Aorta (tissue), 5 donors: ENCODE results near the gene SLC43A1. TPM values are rescaled to one million over a fixed set of nuclear protein-coding genes. Genes with fewer than 3 reads are reported as not detected.

Experiments
- ATAC-seq: fragments of 200-7000 bp; cut with Tn5 transposase; one replicate; pipeline ENCODE4 v1.9.1; 2022; ENCODE audit warnings: moderate library complexity; ENCODE audit not compliant: low FRiP score
- DNase-seq, 2 donors: peaks; one replicate each; pipeline ENCODE4 v3.0.0-alpha.2; 2020
- H3K27ac ChIP-seq, 2 donors: one replicate each; pipeline ENCODE4 v1.5.1; 2013; ENCODE audit warnings: low read length in 2 of 2, mild to moderate bottlenecking in 2 of 2, moderate library complexity in 2 of 2, control low read depth in 1 of 2, inconsistent platforms in 1 of 2, low read depth in 1 of 2
- H3K27me3 ChIP-seq, 2 donors: one replicate each; pipeline ENCODE4 v1.6.1; 2013; ENCODE audit warnings: control low read depth in 1 of 2, low read length in 1 of 2, mild to moderate bottlenecking in 1 of 2, moderate library complexity in 1 of 2; ENCODE audit not compliant: insufficient read depth in 2 of 2, control insufficient read depth in 1 of 2
- H3K36me3 ChIP-seq, 2 donors: one replicate each; pipeline ENCODE4 v1.6.1; 2013; ENCODE audit warnings: control low read depth in 1 of 2, low read length in 1 of 2, mild to moderate bottlenecking in 1 of 2; ENCODE audit not compliant: insufficient read depth in 2 of 2, control insufficient read depth in 1 of 2
- H3K4me1 ChIP-seq, 2 donors: one replicate each; pipeline ENCODE4 v1.6.1; 2013; ENCODE audit warnings: low read length in 2 of 2, control low read depth in 1 of 2, mild to moderate bottlenecking in 1 of 2, moderate library complexity in 1 of 2; ENCODE audit not compliant: insufficient read depth in 2 of 2, control insufficient read depth in 1 of 2
- H3K4me3 ChIP-seq, 2 donors: one replicate each; pipeline ENCODE4 v1.5.1; 2013; ENCODE audit warnings: low read length in 2 of 2, control low read depth in 1 of 2, mild to moderate bottlenecking in 1 of 2
- H3K9me3 ChIP-seq: one replicate; pipeline ENCODE4 v1.6.1; 2013; ENCODE audit warnings: mild to moderate bottlenecking, low read length; ENCODE audit not compliant: control insufficient read depth
- WGBS, 2 donors: extraction: QIAGEN DNeasy Blood & Tissue Kit; methylation state at CpG; one replicate each; pipeline ENCODE4 v1.1.7; 2013; 5-methylcytosine and 5-hydroxymethylcytosine counted together
- intact Hi-C, 2 donors: fragments of 100-400 bp; cut with DNase I; formaldehyde crosslinking; loops; one replicate each; pipeline versions ENCODE4 v1.14.2 to v1.15.0; 2022
- polyA plus RNA-seq, 2 donors: library from polyadenylated mRNA; stranded (reverse); fragments of 200-250 nt; gene quantifications; one replicate each; pipeline ENCODE4 v1.2.3, GENCODE V29; 2013
- total RNA-seq, 2 donors: library from RNA; stranded (reverse); fragmentation: NEBNext Ultra II Directional; extraction: Animal tissue kit (Norgen Biotek cat#: 25700); gene quantifications; one replicate each; pipeline ENCODE4 v1.2.1, GENCODE V29; 2021
- donor health status: healthy with polysubstance abuse.
- donor health status: Bipolar disorder and iron deficiency.
- donor health status: DM: no; HTN: no; CAD: no.
- donor health status: DM: no; HTN: no; CAD: no.
- donor health status: DM: yes; HTN: yes; CAD: no.

SLC43A1 gene
- total and polyA plus RNA-seq, 4 donors, result 7.6 to 19.6 (median 12.2) TPM

DNA sequence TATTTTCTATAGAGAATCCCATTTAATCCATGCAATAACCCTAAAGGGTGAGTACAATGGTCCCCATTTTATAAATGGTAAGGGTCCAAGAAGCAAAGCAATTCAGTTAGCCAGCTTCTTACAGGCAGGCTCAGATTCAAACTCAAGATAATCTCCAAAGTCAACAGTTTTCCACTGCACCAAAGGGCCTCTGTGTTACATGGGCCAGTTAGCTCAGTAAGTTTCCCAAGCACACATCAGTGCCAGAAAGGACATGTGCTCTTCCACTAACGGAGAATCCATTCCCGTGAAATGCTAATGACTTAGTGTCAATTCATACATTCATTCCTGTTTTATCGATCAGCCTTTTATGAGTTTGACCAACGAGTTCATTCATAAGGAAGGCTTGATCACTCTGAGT lies 11.0 kb downstream of the SLC43A1 start:
- Histone ChIP-seq H3K36me3 (no peaks in the 10 kb centered on the region), H3K4me3 (no peak overlapping the region), H3K27me3 (no peaks in the 10 kb centered on the region), H3K9me3 (no peaks in the 10 kb centered on the region), H3K27ac (no peak overlapping the region), H3K4me1 (no peaks in the 10 kb centered on the region)
- DNase-seq, result no peak
- ATAC-seq, result no peak
- intact Hi-C loops, result no loop called here
- 76 to 93% methylated on average over 4 of the region's 4 CpGs for WGBS, 2 donors

DNA sequence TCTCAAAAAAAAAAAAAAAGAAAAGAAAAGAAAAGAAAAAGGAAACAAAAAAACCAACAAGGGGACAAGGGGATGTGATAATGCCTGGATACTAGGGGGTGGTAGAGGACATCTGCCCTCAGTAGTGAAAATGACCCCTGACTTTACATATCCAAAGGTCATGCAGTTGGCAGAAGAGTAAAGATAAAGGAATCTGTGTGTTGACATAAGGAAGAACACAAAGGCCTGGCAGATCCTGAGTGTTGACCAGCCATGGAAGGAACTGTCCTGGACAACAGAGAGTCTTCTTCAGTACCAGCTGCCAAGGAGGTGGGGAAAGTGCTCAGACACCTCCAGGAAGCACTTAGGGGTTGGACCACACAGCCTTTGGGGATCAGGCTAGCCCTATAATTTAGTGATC lies 12.6 kb downstream of the SLC43A1 start:
- H3K27ac ChIP-seq, result no peak overlapping the region
- H3K4me3 ChIP-seq, result no peak overlapping the region
- no peaks in the 10 kb centered on the region for H3K27me3 ChIP-seq
- ATAC-seq, result no peak
- H3K36me3 ChIP-seq, result no peaks in the 10 kb centered on the region
- intact Hi-C loops, result no loop called here
- no peaks in the 10 kb centered on the region for H3K4me1 ChIP-seq
- no peaks in the 10 kb centered on the region for H3K9me3 ChIP-seq
- no peak for DNase-seq

DNA sequence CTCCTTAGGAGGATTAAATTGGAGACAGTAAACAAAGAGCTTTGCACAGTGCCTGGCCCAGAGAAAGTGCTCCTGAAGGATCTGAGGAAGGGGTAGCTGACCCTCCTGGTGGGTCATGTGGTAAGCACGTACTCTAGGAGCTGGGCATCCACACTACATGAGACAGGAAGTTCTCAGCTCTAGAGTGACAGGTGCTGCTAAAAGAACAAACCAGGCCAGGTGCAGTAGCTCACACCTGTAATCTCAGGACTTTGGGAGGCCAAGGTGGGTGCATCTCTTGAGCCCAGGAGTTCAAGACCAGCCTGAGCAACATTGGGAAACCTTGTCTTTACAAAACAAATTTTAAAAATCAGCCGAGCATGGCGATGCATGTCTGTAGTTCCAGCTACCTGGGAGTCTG lies 13.1 kb downstream of the SLC43A1 start:
- H3K27ac ChIP-seq, result peak overlapping the region in 1 of 2 donors; percentile 2
- ATAC-seq, result no peak

DNA sequence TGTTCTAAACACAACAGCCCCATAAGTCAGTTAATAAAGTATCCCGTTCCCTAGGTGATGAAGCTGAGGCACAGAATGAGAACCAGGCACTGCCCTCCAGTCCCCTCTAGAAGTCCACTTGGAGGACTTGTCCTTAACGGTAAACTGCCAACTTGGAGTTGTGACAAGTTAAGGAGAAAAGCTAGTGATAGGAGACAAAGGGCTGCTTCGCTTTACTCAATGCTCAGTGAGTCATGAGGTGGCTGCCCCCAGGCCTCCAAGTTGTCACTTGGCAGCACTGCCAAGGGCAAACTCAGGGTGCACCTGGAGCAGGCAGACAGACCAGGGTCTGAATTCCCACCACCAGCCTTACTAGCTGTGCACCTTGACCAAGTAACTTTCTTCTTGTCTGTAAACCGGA lies 13.5 kb downstream of the SLC43A1 start:
- WGBS, 2 donors, result 55 to 61% methylated on average over 4 of the region's 4 CpGs
- intact Hi-C loops, result no loop called here
- Histone ChIP-seq H3K4me3 (no peak overlapping the region), H3K36me3 (no peaks in the 10 kb centered on the region), H3K4me1 (no peaks in the 10 kb centered on the region), H3K27me3 (no peaks in the 10 kb centered on the region), H3K27ac (no peak overlapping the region), H3K9me3 (no peaks in the 10 kb centered on the region)
- DNase-seq (no peak), ATAC-seq (no peak)

More for the DNA sequence above, 13.1 kb downstream of the SLC43A1 start:
- H3K4me3 ChIP-seq, result no peak overlapping the region
- H3K9me3 ChIP-seq, result no peaks in the 10 kb centered on the region
- no peak for DNase-seq
- intact Hi-C loops, result no loop called here
- H3K36me3 ChIP-seq, result no peaks in the 10 kb centered on the region
- H3K4me1 ChIP-seq, result no peaks in the 10 kb centered on the region
- WGBS, 2 donors, result 95 to 100% methylated on average over 3 of the region's 3 CpGs
- no peaks in the 10 kb centered on the region for H3K27me3 ChIP-seq

DNA sequence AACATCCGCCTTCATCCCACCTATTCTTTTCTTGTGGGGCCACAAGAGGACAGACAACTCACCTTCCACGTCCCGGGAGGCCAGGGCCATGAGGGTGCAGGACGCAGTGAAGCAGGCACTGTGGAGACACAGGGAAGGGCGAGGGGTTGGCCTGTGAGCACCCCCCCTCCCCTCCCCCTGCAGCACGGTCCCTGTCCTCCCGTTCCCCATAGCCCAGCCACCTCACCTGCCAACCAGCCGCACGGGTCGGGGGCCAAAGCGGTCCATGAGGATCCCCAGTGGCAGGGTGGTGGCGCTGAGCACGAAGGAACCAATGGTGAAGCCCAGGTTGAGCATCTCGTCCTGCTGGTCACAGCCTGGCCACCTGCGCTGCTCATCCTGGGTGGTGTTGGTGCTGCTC lies 14.6 kb downstream of the SLC43A1 start:
- intact Hi-C loops, result no loop called here
- Histone ChIP-seq H3K4me1 (no peaks in the 10 kb centered on the region), H3K9me3 (no peaks in the 10 kb centered on the region), H3K27ac (no peak overlapping the region), H3K4me3 (no peak overlapping the region), H3K27me3 (no peaks in the 10 kb centered on the region), H3K36me3 (no peaks in the 10 kb centered on the region)
- DNase-seq (no peak), ATAC-seq (no peak)
- 92 to 95% methylated on average over 15 of the region's 15 CpGs for WGBS, 2 donors

DNA sequence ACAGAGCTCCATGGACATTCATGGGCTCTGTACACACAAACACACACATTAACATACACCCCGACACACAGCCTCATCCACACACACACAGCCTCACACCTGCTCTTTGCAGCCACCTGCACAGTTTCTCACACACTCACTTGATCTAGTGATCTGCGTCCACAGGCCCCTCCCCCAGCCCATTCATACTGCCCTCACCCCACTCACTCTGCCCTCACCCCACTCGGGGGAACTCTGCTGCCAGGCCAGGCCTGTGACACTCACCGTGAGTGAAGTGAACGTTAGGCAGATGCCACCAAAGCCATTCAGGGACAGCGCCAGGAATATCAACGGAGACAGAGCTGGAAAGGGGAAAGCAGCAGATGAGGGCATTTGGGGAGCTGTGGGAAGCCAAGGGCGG lies 15.0 kb downstream of the SLC43A1 start:
- intact Hi-C loops, result no loop called here
- peak; percentile 11 for ATAC-seq

DNA sequence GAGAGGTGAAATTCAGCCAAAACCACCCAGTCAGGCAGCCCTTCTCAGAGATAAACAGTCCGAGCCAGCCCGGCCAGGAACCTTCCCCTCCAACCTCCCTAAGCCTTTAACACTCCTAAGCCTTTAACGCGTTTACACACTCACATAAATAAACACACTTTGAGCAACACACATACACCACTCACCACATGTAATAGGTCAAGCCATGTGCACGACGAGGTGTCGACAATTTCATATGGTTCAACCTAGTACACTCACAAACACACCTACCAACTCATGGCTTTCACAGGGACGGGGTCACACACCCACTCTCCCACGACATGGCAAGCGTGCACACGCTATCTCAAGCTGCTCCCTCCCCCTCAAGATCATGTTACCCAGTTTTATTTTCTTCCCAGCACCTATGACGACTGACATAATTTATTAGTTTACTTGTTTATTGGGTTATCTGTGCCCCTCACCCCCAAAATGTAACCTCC lies 15.5 kb downstream of the SLC43A1 start:
- 36 to 37% methylated on average over 12 of the region's 12 CpGs for WGBS, 2 donors
- Histone ChIP-seq H3K4me1 (no peaks in the 10 kb centered on the region), H3K4me3 (no peak overlapping the region), H3K27me3 (no peaks in the 10 kb centered on the region), H3K36me3 (no peaks in the 10 kb centered on the region), H3K27ac (peak overlapping the region in 1 of 2 donors; percentile 64), H3K9me3 (no peaks in the 10 kb centered on the region)
- DNase-seq, result no peak
- ATAC-seq, result no peak
- intact Hi-C loops, result loop anchor here in 1 of 2 donors (2.0 kb wide), 1 partner anchor 27 kb away; no protein-coding TSS in a partner anchor

More for the DNA sequence above, 15.0 kb downstream of the SLC43A1 start:
- H3K4me1 ChIP-seq, result no peaks in the 10 kb centered on the region
- 87 to 89% methylated on average over 8 of the region's 8 CpGs for WGBS, 2 donors
- no peaks in the 10 kb centered on the region for H3K27me3 ChIP-seq
- no peak for DNase-seq
- no peak overlapping the region for H3K4me3 ChIP-seq
- no peaks in the 10 kb centered on the region for H3K9me3 ChIP-seq
- H3K36me3 ChIP-seq, result no peaks in the 10 kb centered on the region
- H3K27ac ChIP-seq, result no peak overlapping the region

DNA sequence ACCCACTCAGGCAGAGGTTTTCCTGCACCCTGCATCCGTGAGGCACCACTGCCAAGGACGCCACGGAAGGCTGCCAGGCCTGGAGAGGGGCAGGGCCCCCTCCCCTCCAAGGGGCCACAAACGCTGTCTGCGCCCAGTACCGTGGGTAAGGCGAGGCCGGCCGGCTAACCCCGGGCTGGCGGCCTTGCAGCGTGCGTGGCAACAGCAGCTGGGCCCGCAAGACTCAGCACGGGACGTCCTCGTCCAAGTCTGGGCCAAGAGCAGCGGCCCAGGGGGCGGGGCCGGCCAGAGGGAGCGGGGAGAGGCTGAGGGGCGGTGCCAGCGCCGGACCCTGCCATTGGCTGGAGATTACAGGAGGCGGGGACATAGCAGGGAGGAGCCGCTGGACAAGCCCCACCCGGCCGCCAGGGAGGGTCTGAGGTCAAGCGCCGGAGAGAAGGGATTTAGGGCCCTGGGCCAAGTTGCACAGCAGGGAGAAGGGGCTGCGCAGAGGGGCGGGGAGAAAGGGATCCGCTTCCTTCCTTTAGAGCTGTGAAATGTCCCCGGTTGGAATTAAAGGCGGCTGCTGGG lies 16.0 kb downstream of the SLC43A1 start:
- peak overlapping the region in 1 of 2 donors; percentile 64 for H3K27ac ChIP-seq
- ATAC-seq (peak; percentile 98), DNase-seq (peak; percentile 97 to 98)
- no peaks in the 10 kb centered on the region for H3K27me3 ChIP-seq
- intact Hi-C loops, result loop anchor here in 1 of 2 donors (2.0 kb wide), 1 partner anchor 27 kb away; no protein-coding TSS in a partner anchor
- H3K4me1 ChIP-seq, result no peaks in the 10 kb centered on the region
- no peaks in the 10 kb centered on the region for H3K9me3 ChIP-seq
- 0 to 2% methylated on average over 28 to 34 of the region's 35 CpGs for WGBS, 2 donors
- H3K4me3 ChIP-seq, result no peak overlapping the region
- no peaks in the 10 kb centered on the region for H3K36me3 ChIP-seq

DNA sequence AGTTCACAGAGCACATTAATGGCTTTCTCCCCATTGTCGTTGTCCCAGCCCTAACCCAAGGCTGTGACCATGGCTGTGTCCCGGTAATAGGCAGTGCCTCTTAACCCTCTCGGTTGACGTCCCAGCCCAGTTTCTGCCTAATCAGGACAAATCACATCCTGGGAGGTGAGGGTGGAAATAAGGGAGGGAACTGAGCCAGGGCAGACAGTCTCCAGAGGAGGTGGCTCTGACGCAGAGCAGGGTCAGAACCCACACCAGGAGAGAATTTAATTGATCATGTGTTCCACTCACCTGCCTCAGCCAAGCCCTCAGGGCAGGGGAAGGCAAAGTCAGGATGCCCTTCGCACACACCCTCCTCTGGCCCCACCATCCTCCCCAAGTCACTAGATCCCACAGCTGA lies 17.0 kb downstream of the SLC43A1 start:
- DNase-seq (no peak), ATAC-seq (no peak)
- H3K9me3 ChIP-seq, result no peaks in the 10 kb centered on the region
- H3K4me1 ChIP-seq, result no peaks in the 10 kb centered on the region
- no peak overlapping the region for H3K27ac ChIP-seq
- intact Hi-C loops, result loop anchor here in 1 of 2 donors (2.0 kb wide), 1 partner anchor 28 kb away; no protein-coding TSS in a partner anchor
- no peak overlapping the region for H3K4me3 ChIP-seq
- no peaks in the 10 kb centered on the region for H3K27me3 ChIP-seq
- 86 to 91% methylated on average over 6 of the region's 6 CpGs for WGBS, 2 donors
- no peaks in the 10 kb centered on the region for H3K36me3 ChIP-seq
